HG03196 (cell line): Measurements from ENCODE around the gene SEMA3F.

Experiments
- ATAC-seq: cut with Tn5 transposase; IDR thresholded peaks from one replicate; pipeline ENCODE4 v1.9.1; 2021; ENCODE audit not compliant: unreplicated experiment

The SEMA3F gene

GRCh38 chr3:50155491-50155878 lies 361 bp downstream of the SEMA3F start:
- no peak for ATAC-seq

DNA sequence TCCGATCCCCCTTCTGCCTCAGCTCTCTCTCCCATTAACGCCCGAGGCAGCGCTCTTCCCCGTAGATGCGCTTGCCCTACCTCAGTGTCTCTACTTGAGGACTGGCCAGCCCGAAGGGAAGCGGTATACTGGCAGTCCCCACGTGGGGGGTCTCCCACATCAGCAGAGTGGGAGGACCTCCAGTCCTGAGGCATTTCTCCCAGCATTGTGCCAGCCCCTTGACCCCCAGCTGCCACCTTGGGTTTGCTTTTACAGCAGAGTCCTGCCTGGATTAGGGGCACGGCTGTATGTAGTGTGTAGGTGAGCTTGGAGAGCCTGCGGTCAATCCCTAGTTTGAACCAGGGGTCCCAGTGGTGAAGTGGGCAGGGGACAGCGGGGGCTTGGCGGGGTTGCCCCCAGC lies 767 bp downstream of the SEMA3F start:
- ATAC-seq = no peak

GRCh38 chr3:50156549-50157493 lies 1.7 kb downstream of the SEMA3F start:
- ATAC-seq = no peak

DNA sequence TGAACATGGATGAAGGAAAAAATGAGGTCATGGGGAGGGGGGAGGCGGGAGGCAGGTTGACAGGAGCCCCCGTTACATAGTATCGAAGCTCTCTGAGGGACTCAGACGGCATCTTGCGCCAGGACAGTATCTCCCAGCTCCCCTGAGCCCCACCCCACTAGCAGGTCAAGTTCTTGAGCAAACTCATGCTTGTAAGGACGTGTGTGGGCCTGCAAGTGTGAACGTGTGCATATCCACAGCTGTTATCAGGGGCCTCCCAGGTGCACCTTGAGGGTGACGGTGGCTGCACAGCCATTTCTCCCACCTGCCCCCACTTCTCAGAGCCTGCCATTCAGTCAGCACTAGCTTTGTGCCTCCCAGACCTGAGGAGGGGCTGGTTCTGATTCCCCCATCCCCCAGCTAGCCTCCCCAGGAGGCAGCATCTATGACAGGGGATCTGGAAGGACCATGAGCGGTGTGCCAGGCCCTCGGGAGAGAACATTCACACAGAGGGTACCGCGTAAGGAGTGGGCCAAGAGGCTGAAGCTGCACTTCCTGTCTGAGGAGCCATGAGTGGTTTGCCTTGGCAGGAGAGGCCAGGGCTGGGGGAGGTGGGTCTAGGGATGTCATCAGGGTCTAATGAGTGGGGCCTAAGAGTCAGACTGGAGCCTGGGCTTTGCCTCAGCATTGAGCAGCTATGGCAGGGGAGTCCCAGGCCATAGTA lies 2.9 kb downstream of the SEMA3F start:
- no peak for ATAC-seq

GRCh38 chr3:50158530-50159146 lies 3.5 kb downstream of the SEMA3F start:
- no peak for ATAC-seq

- no peak for ATAC-seq
These were observed 5.4 kb downstream of the SEMA3F start for GRCh38 chr3:50160561-50160983.

GRCh38 chr3:50161320-50161719 lies 6.2 kb downstream of the SEMA3F start:
- no peak for ATAC-seq

DNA sequence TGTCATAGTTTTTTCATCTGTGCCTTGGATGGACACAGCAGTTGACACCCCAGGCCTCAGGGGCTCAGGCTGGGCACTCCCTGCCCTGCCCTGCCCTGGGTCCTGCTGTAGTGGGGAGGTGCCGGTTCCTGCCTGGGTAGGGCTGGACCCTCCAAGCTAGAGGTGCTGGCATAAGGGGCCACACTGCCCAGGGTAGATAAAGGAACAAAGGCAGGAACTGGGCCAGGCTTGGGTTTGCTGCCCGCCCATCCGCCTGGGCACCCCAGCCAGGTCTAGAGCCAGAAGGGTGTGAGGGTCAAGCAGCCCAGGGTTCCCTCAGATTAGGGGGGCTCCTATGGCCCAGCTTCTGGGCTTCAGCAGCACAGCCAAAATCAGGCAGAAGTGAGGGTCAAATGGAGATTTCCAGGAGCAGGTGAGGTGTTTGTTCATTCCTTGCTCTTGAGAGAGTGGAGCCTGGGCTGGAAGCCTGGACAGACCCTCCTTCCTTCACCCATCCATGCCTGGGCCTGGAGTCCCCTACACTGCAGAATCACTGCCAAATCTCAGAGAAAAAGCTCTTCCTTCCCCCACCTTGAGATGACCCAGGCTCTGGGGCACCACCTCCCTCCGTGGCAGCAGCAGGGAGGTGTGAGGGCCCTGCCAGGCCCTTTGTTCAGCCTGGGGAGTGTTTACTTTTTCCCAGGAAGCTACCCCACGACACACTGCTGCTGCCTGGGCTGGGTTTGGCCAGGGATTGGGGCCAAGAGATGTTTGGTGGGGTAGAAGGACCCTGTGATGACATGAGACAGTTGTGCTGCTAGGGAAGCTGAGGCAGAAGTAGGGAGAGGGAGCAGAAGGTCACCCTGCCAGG lies 7.1 kb downstream of the SEMA3F start:
- no peak for ATAC-seq

DNA sequence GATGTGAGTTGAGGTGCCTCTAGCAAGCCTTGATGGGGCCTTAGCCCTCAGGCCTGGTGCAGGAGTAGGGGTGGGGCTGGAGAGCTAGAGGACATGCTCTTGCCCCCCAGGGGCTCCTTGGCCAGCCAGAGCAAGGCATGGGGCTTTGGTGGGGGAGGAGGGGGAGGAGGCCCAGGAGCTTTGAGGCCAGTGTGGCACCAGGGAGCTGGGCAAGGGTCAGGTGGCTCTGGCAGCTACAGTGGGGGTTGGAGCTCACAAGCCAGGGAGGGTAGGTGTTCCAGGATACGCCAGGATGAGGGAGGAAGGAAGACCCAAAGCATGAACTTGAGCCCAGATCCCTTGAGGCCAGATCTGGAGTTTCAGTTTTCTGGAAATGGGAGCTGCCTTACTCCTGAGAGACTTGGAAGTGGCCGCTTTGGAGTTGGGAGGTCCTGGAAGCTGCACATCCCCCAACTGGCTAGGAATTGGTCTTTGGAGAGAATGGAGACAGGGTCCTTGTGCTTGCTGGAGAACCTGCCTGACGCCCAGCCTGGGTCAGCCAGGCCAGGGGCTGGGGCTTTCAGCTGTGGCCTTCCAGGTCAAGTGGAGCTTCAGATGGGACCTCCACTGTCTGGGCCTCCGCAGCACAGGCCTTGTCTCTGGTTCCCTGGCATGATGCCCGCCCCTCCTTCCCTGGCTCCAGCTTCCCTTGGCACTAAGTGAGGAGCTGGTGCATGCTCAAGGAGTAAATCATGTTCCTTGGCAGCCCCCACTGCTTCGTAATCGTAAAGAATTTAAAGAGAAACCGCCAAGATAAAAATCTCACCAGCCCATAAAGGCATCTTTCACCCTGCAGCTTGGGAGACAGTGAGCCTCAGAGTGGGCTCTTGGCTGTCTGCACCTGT lies 8.7 kb downstream of the SEMA3F start:
- ATAC-seq = no peak

GRCh38 chr3:50164481-50164880 lies 9.4 kb downstream of the SEMA3F start:
- no peak for ATAC-seq

- no peak for ATAC-seq
These were observed 10.1 kb downstream of the SEMA3F start for GRCh38 chr3:50164984-50165909.

DNA sequence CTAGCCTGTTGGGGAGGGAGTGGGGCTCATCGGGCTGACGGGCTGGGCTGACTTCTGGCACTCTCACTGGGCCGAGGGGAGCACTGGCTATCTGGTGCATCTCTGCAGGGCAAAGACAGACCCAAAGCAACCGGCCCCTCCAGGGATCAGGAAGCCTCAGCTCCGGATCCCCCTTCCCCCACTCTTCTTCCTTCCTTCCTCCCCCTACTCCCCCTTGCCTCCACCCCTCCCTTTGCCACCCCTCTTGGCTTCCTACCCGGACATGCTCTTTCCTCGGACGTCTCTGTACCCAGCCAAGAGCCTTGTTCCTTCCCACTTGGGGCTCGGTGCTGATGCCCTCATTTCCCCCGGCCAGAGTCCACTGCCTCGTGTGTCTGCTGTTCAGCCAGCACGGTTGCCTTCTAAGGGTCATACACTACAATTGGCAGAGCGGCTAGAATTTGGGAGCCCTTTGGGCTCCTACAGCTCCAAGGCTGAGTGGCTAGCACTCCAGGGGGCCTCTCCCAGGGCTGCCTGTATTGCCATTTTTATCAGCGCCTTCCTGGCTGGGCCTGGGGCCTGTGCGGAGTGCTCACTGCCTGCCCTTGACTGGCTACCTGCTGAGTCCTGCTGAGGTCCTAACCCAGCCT lies 10.9 kb downstream of the SEMA3F start:
- no peak for ATAC-seq

- no peak for ATAC-seq
These were observed 11.5 kb downstream of the SEMA3F start for GRCh38 chr3:50166620-50167019.

- ATAC-seq = no peak
These were observed 12.1 kb downstream of the SEMA3F start for GRCh38 chr3:50167069-50167840.

DNA sequence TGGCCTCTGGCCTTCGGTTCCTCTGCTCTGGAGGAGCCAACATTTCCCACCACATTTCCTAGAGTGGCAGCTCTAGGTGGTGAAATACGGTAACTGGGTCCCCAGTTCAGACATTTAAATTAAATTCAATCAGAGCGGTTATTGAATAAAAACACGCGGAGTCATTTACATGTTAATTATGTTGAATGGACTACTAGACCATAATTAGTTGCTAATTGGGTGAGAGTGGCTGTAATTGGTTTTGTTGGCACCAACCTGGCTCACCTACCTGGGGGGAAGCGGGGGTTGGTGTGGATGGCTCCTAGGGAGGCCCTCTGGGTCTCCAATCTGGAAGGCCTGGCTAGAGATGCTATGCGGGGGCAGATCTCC lies 12.7 kb downstream of the SEMA3F start:
- no peak for ATAC-seq

DNA sequence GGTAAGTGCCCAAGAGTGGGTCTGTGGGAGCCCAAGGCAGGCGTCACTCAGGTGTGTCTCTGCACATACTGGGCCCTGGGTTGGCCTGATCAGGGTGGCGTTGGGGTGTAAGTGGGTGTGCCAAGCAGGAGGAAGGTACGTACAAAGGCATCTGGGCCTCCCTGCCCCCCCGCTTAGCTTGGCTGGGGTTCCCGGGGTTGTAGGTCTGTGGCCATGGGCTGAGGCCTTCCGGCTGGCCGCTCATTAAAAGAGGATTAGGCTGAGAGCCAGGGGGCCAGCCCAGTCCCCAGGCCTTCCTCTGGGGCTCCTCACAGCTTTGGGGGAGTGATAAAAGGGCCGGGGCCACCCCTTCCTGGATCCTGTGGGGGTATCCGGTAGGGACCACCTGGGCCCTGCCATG lies 13.3 kb downstream of the SEMA3F start:
- no peak for ATAC-seq

- no peak for ATAC-seq
These were observed 13.7 kb downstream of the SEMA3F start for GRCh38 chr3:50168791-50169190.
